HEK293T (cell line): Measurements from ENCODE around the gene TMA7B.

Experiments used
- CTCF ChIA-PET: fragments of 350-600 bp; formaldehyde crosslinking; extraction: SDS; loops from one replicate; lab custom pipeline; 2021; ENCODE audit warnings: antibody characterized with exemption, inconsistent platforms; lab: Yijun Ruan, JAX
- POLR2A ChIA-PET: fragments of 350-600 bp; formaldehyde crosslinking; extraction: SDS; loops from one replicate; lab custom pipeline; 2020; ENCODE audit warnings: antibody characterized with exemption, inconsistent platforms; lab: Yijun Ruan, JAX
- DNase-seq: peaks from one replicate; pipeline ENCODE4 v3.0.0; 2012; ENCODE audit warnings: mixed read lengths; ENCODE audit errors: extremely low spot score
- ARNT ChIP-seq: fragments of 450-650 bp; IDR thresholded peaks from 2 replicates; pipeline ENCODE4 v1.6.1; 2017; ENCODE audit warnings: mild to moderate bottlenecking
- BHLHE40 ChIP-seq: fragments of 450-650 bp; IDR thresholded peaks from 2 replicates; pipeline ENCODE4 v1.6.1; 2016; ENCODE audit warnings: mild to moderate bottlenecking, moderate library complexity, borderline replicate concordance
- CTBP1 ChIP-seq: fragments of 450-650 bp; IDR thresholded peaks from 2 replicates; pipeline ENCODE4 v1.6.1; 2016; ENCODE audit warnings: borderline replicate concordance
- ELF4 ChIP-seq: fragments of 450-650 bp; IDR thresholded peaks from 2 replicates; pipeline ENCODE4 v1.6.1; 2017; ENCODE audit warnings: antibody characterized with exemption
- FOXA1 ChIP-seq: fragments of 450-650 bp; IDR thresholded peaks from 2 replicates; pipeline ENCODE4 v1.6.1; 2016; ENCODE audit warnings: mild to moderate bottlenecking
- FOXK2 ChIP-seq: fragments of 450-650 bp; IDR thresholded peaks from 2 replicates; pipeline ENCODE4 v1.6.1; 2016; ENCODE audit warnings: mild to moderate bottlenecking
- FOXM1 ChIP-seq: fragments of 450-650 bp; IDR thresholded peaks from 2 replicates; pipeline ENCODE4 v1.6.1; 2017; ENCODE audit warnings: mild to moderate bottlenecking, borderline replicate concordance
- HDGF ChIP-seq: fragments of 450-650 bp; IDR thresholded peaks from 2 replicates; pipeline ENCODE4 v1.6.1; 2017; ENCODE audit warnings: antibody characterized with exemption, borderline replicate concordance
- L3MBTL2 ChIP-seq: fragments of 450-650 bp; conservative IDR thresholded peaks from 2 replicates; pipeline ENCODE4 v1.6.1; 2016; ENCODE audit warnings: mild to moderate bottlenecking
- LEF1 ChIP-seq: fragments of 450-650 bp; IDR thresholded peaks from 2 replicates; pipeline ENCODE4 v1.6.1; 2017; ENCODE audit warnings: mild to moderate bottlenecking, borderline replicate concordance
- NFRKB ChIP-seq: fragments of 450-650 bp; IDR thresholded peaks from 2 replicates; pipeline ENCODE4 v1.6.1; 2016; ENCODE audit warnings: mild to moderate bottlenecking, moderate library complexity
- SP1 ChIP-seq: fragments of 450-650 bp; IDR thresholded peaks from 2 replicates; pipeline ENCODE4 v1.6.1; 2017
- SUZ12 ChIP-seq: fragments of 450-650 bp; IDR thresholded peaks from 2 replicates; pipeline ENCODE4 v1.6.1; 2016; ENCODE audit warnings: mild to moderate bottlenecking
- TARDBP ChIP-seq: fragments of 450-650 bp; IDR thresholded peaks from 2 replicates; pipeline ENCODE4 v1.6.1; 2016
- ZNF384 ChIP-seq: fragments of 450-650 bp; IDR thresholded peaks from 2 replicates; pipeline ENCODE4 v1.6.1; 2016
- TF ChIP-seq, protein P1 (sequence below): fragments of 450-650 bp; IDR thresholded peaks from 2 replicates; pipeline ENCODE4 v1.6.1; 2016

TMA7B gene

GRCh38 chr22:39915295-39915726 lies 44.9 kb upstream of the TMA7B start:
- CTCF ChIA-PET, result interaction anchor here (1.0 kb wide), 1 partner anchor 260 kb away, joined by 11 read pairs; no protein-coding TSS in a partner anchor
- no peak for DNase-seq
- POLR2A ChIA-PET, result no interaction called here
- TF ChIP-seq FOXA1 (no peak), SUZ12 (no peak), FOXM1 (no peak), CTBP1 (no peak), BHLHE40 (no peak), ELF4 (no peak)
- TF ChIP-seq, protein P1, sequence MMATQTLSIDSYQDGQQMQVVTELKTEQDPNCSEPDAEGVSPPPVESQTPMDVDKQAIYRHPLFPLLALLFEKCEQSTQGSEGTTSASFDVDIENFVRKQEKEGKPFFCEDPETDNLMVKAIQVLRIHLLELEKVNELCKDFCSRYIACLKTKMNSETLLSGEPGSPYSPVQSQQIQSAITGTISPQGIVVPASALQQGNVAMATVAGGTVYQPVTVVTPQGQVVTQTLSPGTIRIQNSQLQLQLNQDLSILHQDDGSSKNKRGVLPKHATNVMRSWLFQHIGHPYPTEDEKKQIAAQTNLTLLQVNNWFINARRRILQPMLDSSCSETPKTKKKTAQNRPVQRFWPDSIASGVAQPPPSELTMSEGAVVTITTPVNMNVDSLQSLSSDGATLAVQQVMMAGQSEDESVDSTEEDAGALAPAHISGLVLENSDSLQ, result no peak

DNA sequence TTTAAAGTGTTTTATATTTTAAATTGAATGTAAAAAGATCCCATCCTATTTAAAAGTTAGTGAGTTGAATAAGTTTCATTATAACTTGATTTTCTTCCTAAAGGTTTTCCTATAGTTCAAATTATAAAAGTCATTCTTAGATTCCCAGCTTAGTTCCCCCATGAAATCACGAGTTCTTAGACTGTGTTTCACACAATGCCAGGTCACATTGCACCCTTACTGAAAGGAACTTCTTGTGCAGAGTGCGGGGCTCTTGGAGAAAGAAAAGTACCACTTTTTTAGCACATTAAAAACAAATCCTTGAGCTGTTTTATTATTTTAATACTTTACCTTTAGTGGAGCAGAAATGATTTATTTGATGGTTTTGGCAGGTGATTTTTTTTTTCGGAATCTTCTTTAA lies 43.7 kb upstream of the TMA7B start:
- CTCF ChIA-PET, result interaction anchor here (1.0 to 1.4 kb wide), 2 partner anchors 17 to 108 kb away, joined by 3 to 4 read pairs; no protein-coding TSS in a partner anchor
- POLR2A ChIA-PET, result no interaction called here
- no peak for TF ChIP-seq NFRKB
- TF ChIP-seq ARNT, result no peak
- no peak for TF ChIP-seq SUZ12
- no peak for TF ChIP-seq FOXK2
- TF ChIP-seq SP1, result no peak
- TF ChIP-seq BHLHE40, result no peak
- no peak for TF ChIP-seq FOXM1
- no peak for TF ChIP-seq FOXA1
- TF ChIP-seq LEF1, result no peak
- TF ChIP-seq TARDBP, result no peak
- no peak for TF ChIP-seq L3MBTL2
- no peak for TF ChIP-seq HDGF
- TF ChIP-seq ELF4, result no peak
- TF ChIP-seq, protein P1, result no peak
- no peak for TF ChIP-seq CTBP1
- no peak for DNase-seq

DNA sequence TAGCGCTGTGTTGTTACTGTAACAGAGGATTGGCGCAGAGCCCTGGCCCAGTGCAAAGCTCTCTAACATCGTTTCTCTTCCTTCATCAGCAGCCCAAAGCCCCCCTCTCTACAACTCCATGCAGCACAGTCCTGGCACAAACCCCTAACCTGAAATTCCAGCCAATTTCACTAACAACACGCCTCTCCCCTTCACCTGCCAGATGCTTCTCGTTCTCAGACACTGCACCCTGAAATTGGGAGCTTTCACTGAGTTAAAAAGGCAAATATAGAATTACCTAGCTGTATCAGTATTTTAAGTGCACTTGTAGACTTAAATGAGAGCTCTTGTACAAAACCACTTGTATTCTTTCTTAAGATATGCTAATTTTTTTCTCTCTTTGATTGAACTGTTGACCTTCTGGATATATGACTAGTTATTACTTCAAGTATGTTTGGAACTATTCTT lies 43.0 kb upstream of the TMA7B start:
- DNase-seq, result no peak
- TF ChIP-seq L3MBTL2 (no peak), BHLHE40 (no peak), ZNF384 (no peak), TARDBP (no peak), SUZ12 (no peak), LEF1 (no peak), NFRKB (no peak), ELF4 (no peak), HDGF (no peak), SP1 (no peak), CTBP1 (no peak), FOXA1 (no peak), FOXM1 (no peak), FOXK2 (no peak), ARNT (no peak)
- TF ChIP-seq, protein P1, result no peak
- ChIA-PET CTCF (interaction anchor here (1.4 kb wide), 1 partner anchor 108 kb away, joined by 3 read pairs; no protein-coding TSS in a partner anchor), POLR2A (no interaction called here)

DNA sequence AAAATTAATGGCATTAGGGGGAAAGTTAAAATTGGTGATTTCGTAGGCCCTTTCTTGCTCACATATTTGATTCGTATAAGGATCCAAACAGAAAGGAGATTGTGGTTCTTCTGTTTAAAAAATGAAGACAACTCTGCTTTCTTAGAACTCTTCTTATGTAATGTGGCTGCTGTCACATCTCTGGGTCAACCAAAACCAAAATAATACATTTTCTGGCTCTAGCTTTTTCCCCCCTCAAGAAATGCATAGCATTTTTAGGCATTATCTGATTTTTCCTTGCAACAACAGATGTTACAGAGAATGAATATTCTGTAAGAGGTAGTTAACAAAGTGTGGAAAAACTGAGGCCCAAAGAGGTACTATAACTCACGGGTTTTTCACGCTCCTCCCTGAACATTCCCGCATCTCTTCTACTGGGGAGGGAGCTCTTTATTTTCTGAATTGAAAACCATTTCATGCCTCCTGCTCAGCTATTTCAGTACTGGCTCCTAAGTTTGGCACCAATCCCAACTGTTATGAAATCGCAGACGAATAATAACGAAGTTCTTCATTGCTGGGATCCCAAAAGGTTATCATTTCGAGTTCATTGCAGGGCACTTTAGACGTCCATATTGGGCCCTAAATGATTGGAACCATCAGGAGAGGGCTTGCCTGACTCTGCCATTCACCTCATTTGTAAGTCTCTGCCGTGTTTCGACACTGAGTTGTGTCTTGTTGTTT lies 42.3 kb upstream of the TMA7B start:
- DNase-seq, result no peak
- no peak for TF ChIP-seq ZNF384
- TF ChIP-seq L3MBTL2, result no peak
- no peak for TF ChIP-seq SP1
- TF ChIP-seq TARDBP, result no peak
- no peak for TF ChIP-seq FOXK2
- TF ChIP-seq FOXM1, result no peak
- no peak for TF ChIP-seq CTBP1
- TF ChIP-seq NFRKB, result no peak
- TF ChIP-seq FOXA1, result no peak
- TF ChIP-seq HDGF, result no peak
- TF ChIP-seq, protein P1, result no peak
- no peak for TF ChIP-seq BHLHE40
- no peak for TF ChIP-seq LEF1
- TF ChIP-seq ARNT, result no peak
- no peak for TF ChIP-seq ELF4
- TF ChIP-seq SUZ12, result no peak
- CTCF ChIA-PET, result no interaction called here
- POLR2A ChIA-PET, result no interaction called here

DNA sequence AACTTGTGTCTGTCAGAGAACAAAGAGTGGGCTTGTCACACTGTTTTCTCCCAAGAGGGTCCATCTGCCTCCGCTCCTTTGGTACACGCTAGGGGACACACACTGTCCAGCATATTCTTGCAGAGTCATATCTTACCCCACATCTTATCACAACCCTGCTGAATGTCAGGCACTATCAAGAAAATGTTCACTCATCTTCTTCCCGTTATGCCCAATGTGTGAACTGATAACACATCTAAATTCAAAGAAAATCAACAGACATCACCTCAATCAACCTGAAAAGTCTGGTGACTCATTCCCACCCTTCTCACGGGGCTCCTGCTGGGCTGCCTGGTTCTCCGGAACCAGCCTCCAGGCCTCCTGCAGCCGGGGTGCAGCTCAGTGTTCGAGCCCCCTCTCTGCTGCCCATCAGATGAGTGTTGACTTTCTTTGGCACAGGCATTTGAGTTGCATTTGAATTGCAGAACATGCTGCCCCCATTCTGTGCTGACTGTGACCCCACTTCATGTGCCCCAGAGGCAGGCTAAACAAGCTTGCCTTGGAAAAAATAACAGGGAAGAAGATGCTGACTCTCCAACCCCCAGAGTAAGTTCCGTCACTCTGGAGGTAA lies 40.0 kb upstream of the TMA7B start:
- ChIA-PET CTCF (interaction anchor here (0.5 to 1.0 kb wide), 2 partner anchors 104 to 429 kb away, joined by 4 to 9 read pairs; no protein-coding TSS in a partner anchor), POLR2A (no interaction called here)
- DNase-seq, result no peak
- TF ChIP-seq NFRKB (no peak), L3MBTL2 (no peak), ARNT (no peak), ELF4 (no peak), CTBP1 (no peak), HDGF (no peak)
